ENCODE measurements around the gene PRKN. TPM values are rescaled to one million over a fixed set of nuclear protein-coding genes. Genes with fewer than 3 reads are reported as not detected.

Gene PRKN
- total and polyA plus RNA-seq, 2 donors (not counting 1 experiment from before 2014, with no cell fraction given), result 0.43 to 4.6 TPM

GRCh38 chr6:162666246-162666645, 61.3 kb downstream of the PRKN start:
- DNase-seq (ENCODE audit: low read depth in 2 of 2), result no peak
- TF ChIP-seq CTCF (conservative IDR thresholded peaks at IDR 0.05 in 1 of 2, IDR thresholded peaks at IDR 0.05 in 1 of 2; ENCODE audit: low read depth in 1 of 2, low read length in 2 of 2) (no peak), EZH2 (IDR thresholded peaks at IDR 0.05; ENCODE audit: low read length, missing control alignments) (no peak)
- no peaks in the 10 kb centered on the region for H3K36me3 ChIP-seq (ENCODE audit: control insufficient read depth, insufficient read depth, low read length)
- no peaks in the 10 kb centered on the region for H3K9me3 ChIP-seq (ENCODE audit: control insufficient read depth, insufficient read depth, low read depth, low read length)
- no peaks in the 10 kb centered on the region for H3K79me2 ChIP-seq (ENCODE audit: control insufficient read depth, insufficient read depth, low read length)
- H2AFZ ChIP-seq (ENCODE audit: low read length), result no peak overlapping the region
- no peaks in the 10 kb centered on the region for H3K27me3 ChIP-seq (ENCODE audit: control insufficient read depth, insufficient read depth, low read length)
- no peaks in the 10 kb centered on the region for H4K20me1 ChIP-seq (ENCODE audit: control insufficient read depth, extremely low read depth, insufficient read depth, low read length)
- no peak overlapping the region for H3K9ac ChIP-seq (ENCODE audit: insufficient read depth, low read length)
- H3K4me2 ChIP-seq (ENCODE audit: extremely low read depth, insufficient read depth, low read length), result no peak overlapping the region
- H3K4me1 ChIP-seq (ENCODE audit: control insufficient read depth, extremely low read depth, insufficient read depth, low read length), result no peaks in the 10 kb centered on the region
- no peak overlapping the region for H3K27ac ChIP-seq (ENCODE audit: insufficient read depth, low read length)
- H3K4me3 ChIP-seq (replicated peaks in 1 of 4; ENCODE audit: control extremely low read depth in 1 of 4, insufficient read depth in 1 of 4, low read depth in 3 of 4, low read length in 4 of 4), result no peak overlapping the region

GRCh38 chr6:162653808-162654207, 73.8 kb downstream of the PRKN start:
- Histone ChIP-seq H3K4me3 (replicated peaks in 1 of 4; ENCODE audit: control extremely low read depth in 1 of 4, insufficient read depth in 1 of 4, low read depth in 3 of 4, low read length in 4 of 4) (no peak overlapping the region), H3K4me2 (ENCODE audit: extremely low read depth, insufficient read depth, low read length) (no peak overlapping the region), H3K79me2 (ENCODE audit: control insufficient read depth, insufficient read depth, low read length) (no peaks in the 10 kb centered on the region), H4K20me1 (ENCODE audit: control insufficient read depth, extremely low read depth, insufficient read depth, low read length) (no peaks in the 10 kb centered on the region), H3K36me3 (ENCODE audit: control insufficient read depth, insufficient read depth, low read length) (no peaks in the 10 kb centered on the region), H3K27ac (ENCODE audit: insufficient read depth, low read length) (no peak overlapping the region), H3K4me1 (ENCODE audit: control insufficient read depth, extremely low read depth, insufficient read depth, low read length) (no peaks in the 10 kb centered on the region), H3K9ac (ENCODE audit: insufficient read depth, low read length) (no peak overlapping the region), H3K9me3 (ENCODE audit: control insufficient read depth, insufficient read depth, low read depth, low read length) (no peaks in the 10 kb centered on the region), H2AFZ (ENCODE audit: low read length) (no peak overlapping the region), H3K27me3 (ENCODE audit: control insufficient read depth, insufficient read depth, low read length) (no peaks in the 10 kb centered on the region)
- TF ChIP-seq CTCF (conservative IDR thresholded peaks at IDR 0.05 in 1 of 2, IDR thresholded peaks at IDR 0.05 in 1 of 2; ENCODE audit: low read depth in 1 of 2, low read length in 2 of 2) (no peak), EZH2 (IDR thresholded peaks at IDR 0.05; ENCODE audit: low read length, missing control alignments) (no peak)
- DNase-seq (ENCODE audit: low read depth in 2 of 2), result no peak

GRCh38 chr6:162651505-162651904, 76.1 kb downstream of the PRKN start:
- no peak for TF ChIP-seq EZH2 (IDR thresholded peaks at IDR 0.05; ENCODE audit: low read length, missing control alignments)
- no peak for TF ChIP-seq CTCF (conservative IDR thresholded peaks at IDR 0.05 in 1 of 2, IDR thresholded peaks at IDR 0.05 in 1 of 2; ENCODE audit: low read depth in 1 of 2, low read length in 2 of 2)
- Histone ChIP-seq H3K9ac (ENCODE audit: insufficient read depth, low read length) (no peak overlapping the region), H3K4me1 (ENCODE audit: control insufficient read depth, extremely low read depth, insufficient read depth, low read length) (no peaks in the 10 kb centered on the region), H4K20me1 (ENCODE audit: control insufficient read depth, extremely low read depth, insufficient read depth, low read length) (no peaks in the 10 kb centered on the region), H3K4me3 (replicated peaks in 1 of 4; ENCODE audit: control extremely low read depth in 1 of 4, insufficient read depth in 1 of 4, low read depth in 3 of 4, low read length in 4 of 4) (no peak overlapping the region), H2AFZ (ENCODE audit: low read length) (no peak overlapping the region), H3K9me3 (ENCODE audit: control insufficient read depth, insufficient read depth, low read depth, low read length) (no peaks in the 10 kb centered on the region), H3K79me2 (ENCODE audit: control insufficient read depth, insufficient read depth, low read length) (no peaks in the 10 kb centered on the region), H3K27me3 (ENCODE audit: control insufficient read depth, insufficient read depth, low read length) (no peaks in the 10 kb centered on the region), H3K36me3 (ENCODE audit: control insufficient read depth, insufficient read depth, low read length) (no peaks in the 10 kb centered on the region), H3K27ac (ENCODE audit: insufficient read depth, low read length) (no peak overlapping the region), H3K4me2 (ENCODE audit: extremely low read depth, insufficient read depth, low read length) (no peak overlapping the region)
- DNase-seq (ENCODE audit: low read depth in 2 of 2), result no peak

Measured in fibroblast of lung (primary cell).